GM19099 (cell line): Measurements from ENCODE around the gene PGS1.

ENCODE experiments used
- POLR2A ChIP-seq: IDR thresholded peaks from 3 replicates; pipeline ENCODE4 v1.6.1; 2011; ENCODE audit warnings: low read depth; ENCODE audit not compliant: insufficient read length; ENCODE audit errors: extremely low read depth

The PGS1 gene

DNA sequence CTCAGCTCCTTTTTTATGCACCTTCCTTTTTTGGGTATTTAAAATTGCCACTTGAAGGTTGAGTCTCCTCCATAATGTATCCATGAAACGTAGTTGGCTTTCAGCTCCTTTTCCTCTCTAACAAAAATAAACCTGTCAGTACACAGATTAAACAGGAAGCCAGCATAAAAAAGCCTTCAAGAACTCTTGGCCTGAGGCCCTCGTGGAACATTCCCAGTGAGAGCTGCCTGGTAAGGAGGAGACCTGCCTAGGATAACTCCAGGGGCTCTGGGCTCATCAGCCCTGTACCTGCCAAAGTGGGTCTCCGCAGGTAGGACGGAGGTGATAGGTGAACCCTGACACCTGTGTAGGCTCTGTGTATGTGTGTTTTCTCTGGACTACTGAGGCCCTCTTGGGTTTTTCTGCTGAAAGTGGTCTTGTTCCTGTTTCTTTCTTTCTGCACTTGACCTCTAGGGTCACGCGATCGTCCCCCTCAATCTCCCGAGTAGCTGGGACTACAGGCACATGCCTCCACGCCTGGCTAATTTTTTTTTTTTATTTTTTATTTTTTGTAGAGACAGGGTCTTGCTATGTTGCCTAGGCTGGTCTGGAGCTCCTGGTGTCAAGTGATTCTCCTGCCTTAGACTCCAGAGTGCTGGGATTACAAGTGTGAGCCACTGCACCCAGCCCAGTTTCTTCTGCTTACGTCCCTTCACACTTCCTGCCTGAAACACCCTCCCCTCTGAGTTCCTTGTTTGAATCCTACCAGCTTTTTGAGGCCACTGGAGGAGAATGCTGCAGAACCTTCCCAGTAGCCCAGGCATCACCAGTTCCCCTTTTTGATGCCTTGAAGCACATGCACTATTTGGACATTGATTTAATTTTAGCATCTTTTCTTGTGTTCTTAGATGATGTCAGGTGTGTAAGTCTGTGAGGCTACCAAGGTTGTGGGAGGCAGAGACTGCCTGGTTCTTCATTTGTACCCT, 9.8 kb downstream of the PGS1 start:
- no peak for TF ChIP-seq POLR2A

DNA sequence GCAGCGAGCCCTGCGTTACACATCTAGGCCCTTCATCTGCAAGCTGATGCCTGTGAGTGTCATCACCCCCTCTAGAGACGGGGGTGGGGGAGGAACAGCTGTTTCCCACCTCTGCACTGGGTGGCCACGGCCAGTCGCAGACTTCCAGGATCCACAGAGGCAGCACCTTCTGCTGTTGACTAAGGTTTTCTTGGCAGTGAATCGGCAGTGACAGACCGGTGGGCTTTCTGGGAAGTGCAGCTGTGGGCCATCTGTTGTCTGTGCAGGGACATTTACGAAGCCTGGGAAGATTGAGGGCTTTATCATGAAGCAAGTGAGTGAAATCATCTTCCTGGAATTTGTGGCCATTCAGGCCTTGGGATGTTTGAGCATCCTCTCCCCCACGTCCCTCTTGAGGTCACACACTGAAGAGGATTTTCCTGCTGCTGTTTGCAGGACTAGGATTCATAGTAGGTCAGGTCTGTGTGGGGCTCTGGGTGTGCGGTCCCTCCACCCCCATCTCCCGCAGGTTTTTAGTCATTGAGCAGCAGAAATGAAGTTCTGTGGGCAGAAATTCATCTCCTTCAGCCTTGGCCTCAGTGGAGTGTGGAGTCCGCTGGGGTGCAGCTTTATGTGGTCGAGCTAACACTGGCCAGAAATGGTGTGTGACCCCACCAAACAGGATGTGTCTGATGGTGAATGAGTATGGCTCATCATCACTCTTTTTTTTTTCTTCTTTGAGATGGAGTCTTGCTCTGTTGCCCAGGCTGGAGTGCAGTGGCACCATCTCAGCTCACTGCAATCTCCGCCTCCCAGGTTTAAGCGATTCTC, 12.0 kb downstream of the PGS1 start:
- TF ChIP-seq POLR2A: no peak

DNA sequence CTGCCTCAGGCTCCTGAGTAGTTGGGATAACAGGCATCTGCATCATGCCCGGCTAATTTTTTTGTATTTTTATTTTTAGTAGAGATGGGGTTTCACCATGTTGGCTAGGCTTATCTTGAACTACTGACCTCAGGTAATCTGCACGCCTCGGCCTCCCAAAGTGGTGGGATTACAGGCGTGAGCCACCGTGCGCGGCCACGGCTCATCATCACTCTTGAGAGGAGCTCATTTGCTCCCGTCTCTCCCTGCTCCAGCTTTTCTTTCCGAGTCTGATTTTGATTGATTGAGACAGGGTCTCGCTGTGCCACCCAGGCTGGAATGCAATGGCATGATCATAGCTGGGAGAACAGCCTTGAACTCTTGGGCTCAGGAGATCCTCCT, 12.6 kb downstream of the PGS1 start:
- TF ChIP-seq POLR2A: no peak

DNA sequence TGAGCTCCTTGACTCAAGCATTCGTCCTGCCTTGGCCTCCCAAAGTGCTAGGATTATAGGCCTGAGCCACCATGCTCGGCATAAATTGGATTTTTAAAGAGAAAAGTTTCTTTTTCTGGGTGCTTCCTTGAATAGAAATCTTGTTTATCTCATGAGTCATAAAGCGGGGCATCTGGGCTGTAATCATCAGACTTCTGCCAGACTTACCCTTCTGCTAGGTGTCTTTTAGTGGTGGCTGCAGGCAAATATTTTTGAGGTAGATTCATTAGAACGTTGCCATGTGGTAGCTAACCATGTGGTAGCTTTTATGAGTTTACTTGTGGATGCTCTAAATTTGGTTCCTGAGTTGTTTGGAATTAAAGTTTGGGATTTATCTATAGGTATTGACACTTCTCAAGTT, 13.4 kb downstream of the PGS1 start:
- no peak for TF ChIP-seq POLR2A

DNA sequence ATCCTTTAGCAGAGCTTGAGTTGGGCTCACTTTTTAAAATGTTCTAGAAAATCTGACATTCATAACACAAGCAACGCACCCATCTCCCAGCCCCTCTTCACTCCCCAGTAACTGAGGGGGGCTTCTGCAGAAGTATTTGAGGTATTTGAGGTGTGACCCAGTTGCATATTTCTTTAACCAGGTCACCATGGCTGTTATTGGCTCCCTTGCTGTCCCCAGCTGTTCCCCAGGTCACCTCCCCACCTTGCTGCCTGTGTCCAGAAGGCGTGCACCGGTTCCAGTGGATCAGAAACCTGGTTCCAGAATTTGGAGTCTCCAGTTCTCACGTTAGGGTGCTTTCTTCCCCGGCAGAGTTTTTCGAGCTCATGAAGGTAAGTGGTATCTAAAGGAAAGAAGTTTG, 13.8 kb downstream of the PGS1 start:
- no peak for TF ChIP-seq POLR2A

DNA sequence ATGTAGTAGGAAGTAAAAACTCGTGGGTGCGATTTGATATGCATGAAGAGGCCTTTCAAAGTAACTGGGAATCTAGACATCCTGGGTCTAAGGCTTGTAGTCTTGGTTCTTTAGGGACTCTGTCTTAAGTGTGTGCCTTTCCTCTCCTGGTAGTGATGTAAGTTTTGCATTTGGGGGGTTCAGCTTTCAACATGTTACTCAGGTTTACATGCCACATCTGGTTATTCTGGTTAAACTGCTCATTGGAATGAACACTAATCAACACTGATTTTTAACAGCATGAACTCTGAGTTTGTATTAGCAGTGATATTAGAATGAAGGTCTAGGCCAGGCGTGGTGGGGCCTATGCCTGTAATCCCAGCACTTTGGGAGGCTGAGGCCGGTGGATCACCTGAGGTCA, 15.1 kb downstream of the PGS1 start:
- TF ChIP-seq POLR2A: no peak

DNA sequence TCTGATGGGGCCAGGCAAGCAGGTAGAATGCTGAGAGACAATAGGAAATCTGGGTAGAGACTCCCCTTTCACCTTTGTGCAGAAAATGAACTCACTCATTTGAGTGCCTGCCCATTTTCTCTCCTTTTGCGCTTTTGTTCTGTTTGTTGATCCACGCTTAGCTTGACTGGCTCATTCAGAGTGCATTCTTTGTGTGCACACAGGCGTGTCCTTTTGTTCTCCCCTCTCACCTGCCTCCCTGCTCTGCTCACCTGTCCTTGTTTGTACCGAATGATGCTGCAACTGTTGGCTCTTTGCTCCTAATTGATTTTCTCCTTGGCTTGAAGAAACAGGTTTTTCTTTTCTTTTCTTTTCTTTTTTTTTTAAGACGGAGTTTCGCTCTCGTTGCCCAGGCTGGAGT, 15.8 kb downstream of the PGS1 start:
- no peak for TF ChIP-seq POLR2A

DNA sequence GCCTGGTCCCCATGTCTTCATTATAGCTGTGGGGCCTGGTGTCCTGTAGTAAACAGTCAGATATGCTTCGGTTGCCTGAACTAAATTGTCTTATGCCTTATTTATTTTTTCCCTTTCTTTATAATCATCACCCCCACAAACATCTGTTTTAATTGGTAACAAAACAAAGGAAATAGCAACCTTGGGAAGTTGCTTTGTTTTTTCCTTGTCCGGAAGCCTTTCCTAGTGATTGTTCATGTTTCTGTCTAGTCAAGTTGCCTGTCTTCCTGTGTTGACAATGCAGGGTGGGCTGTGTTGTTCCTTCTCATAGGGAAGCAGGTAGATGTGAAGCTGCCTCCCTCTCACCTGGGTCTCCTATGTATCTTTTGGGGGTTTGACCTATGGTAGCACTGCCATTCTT, 16.7 kb downstream of the PGS1 start:
- no peak for TF ChIP-seq POLR2A

DNA sequence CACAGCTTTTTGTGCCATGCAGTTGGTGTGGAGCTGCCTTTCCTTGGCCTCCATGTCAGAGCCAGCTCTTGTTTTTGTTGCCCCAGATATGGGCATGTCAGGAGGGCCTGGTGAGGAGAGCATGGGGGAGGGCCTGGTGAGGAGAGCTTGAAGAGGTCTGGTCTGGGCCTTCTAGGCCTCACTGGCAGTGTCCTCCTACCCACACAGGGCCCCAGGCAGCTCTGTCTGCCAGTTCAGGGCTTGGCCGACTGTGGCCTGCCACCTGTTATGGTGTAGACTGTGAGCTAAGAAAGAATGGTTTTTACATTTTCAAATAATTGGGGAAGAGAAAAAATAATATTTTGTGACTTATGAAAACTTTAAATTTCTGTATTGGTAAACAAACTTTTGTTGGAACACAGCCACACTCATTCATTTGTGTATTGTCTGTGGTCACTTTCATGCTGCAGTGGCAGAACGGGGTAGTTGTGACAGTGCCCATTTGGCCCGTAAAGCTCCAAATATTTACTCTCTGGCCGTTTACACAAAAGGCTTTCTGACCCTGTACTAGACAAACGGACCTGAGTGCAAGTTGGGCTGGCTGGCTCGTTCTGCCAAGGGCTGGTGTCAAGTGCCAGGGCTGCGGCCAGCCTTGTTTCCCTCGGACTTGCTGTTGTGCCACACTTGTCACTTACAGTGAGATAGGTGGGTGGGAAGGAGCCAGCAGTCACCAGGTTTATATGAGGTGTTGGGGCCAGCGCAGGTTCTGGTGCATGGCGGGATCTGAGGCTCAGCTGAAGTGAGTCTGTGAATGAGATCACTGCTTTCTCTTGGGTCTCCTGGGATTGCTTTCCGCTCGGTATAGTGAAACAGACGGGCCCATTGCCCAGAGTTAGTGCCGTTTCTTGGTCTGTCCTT, 18.2 kb downstream of the PGS1 start:
- no peak for TF ChIP-seq POLR2A

DNA sequence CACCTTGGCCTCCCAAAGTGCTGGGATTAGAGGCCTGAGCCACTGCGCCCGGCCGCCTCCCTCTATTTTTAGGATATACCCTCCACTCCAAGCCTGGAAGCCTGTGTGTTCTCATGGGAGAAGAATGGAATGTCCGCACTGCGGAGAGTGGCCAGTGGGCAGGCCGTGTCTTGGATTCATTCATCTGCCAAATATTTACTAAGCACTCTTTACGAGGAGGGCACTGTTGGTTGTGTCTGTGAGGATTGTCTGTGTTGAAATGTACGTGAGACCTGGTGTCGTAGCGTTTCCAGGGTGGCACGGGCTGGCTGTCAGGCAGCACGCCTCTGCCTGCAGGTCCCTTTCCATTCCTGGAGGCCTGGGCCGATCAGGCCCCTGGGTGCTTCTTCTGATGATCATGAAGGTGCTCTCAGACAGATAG, 19.2 kb downstream of the PGS1 start:
- no peak for TF ChIP-seq POLR2A

DNA sequence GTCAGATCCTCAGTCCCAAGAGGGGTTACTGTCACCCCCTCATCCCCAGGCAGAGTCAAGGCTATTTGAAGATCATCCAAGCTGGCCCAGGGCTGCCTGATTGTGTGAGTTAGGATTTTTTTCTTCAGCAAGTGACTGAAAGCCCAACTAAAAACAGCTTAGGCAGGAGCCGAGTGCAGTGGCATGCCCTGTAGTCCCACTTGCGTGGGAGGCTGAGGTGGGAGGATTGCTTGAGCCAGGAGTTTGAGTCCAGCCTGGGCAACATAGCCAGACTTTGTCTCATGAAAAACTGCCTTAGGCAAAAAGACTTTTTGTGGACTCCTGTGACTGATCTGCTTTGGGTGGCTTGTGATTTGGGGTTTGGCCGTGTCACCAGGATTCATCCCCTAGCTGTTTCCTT, 19.9 kb downstream of the PGS1 start:
- TF ChIP-seq POLR2A: no peak

DNA sequence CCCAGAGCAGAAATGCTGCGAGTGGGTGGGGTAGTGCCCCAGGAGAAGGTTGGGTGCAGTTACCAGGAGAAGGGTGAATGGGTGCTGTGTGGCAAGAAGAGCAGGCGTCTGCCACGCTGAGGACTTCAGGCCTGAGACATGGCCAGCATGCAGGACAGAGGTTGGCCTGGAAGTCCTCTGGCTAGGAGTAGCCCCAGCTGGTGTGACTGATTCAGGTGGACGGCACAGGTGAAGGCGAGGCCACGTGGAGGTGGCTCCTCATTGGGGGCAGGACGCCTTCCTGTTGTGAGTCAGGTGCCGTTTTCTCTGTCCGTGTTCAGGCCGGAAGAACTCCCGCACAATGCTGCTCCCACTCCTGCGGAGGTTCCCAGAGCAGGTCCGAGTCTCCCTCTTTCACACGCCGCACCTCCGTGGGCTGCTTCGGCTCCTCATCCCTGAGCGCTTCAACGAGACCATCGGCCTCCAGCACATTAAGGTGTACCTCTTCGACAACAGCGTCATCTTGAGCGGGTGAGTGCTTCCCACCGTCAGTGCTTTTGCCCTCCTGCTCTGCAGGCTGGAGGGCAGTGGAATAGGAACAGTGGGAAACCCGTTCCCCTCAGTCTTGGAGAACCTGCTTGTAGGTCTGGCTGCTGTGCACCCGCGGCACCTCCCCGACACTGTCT, 20.7 kb downstream of the PGS1 start:
- TF ChIP-seq POLR2A: no peak

DNA sequence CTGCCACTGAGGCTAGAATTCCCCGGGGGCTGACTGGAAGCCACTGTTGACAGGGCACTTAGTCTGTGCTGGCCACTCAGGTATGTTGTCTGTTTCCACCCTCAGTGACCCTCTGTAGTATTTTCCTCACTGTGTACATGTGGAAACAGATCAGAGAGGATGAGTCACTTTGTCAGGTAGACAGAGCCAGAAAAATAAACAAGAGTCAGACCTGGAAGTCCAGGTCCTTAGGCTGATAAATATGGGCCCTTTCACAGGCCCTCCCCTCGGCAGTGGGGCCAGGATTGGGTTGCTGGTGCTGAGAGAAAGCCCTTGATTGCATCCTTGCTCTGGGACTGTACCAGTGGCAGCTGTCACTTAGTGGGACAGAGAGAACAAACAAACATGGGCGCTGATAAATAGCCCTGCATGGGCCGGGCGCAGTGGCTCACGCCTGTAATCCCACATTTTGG, 21.3 kb downstream of the PGS1 start:
- TF ChIP-seq POLR2A: no peak

DNA sequence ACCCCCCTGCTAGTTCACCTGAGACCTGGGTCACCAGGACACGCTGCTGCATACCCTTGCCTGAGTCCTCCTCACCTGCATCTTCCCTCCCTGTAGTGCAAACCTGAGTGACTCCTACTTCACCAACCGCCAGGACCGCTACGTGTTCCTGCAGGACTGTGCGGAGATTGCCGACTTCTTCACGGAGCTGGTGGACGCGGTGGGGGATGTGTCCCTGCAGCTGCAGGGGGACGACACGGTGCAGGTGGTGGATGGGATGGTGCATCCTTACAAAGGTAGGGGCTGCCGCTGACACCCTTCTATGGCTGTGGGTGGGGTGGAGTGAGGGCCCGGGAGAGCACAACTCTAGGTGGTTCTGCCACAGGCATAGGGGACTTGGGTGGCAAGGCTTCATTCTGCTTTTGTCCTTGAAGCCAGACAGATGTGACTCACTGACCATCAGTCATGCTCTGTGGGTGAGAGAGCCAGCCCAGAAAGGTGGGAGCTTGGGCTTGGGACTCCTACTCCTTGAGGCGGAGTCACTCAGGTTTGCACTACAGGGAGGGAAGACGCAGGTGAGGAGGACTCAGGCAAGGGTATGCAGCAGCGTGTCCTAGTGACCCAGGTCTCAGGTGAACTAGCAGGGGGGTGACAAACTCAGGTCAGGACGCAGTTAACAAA, 22.3 kb downstream of the PGS1 start:
- TF ChIP-seq POLR2A: no peak
